MM.1S (cell line): Measurements from ENCODE around the gene VAT1.

Source experiments
- DNase-seq: peaks from one replicate; pipeline ENCODE4 v3.0.0-alpha.2; 2015
- H2AFZ ChIP-seq: fragments of 300-600 bp; sonication (generic); 2 replicates; pipeline ENCODE4 v1.6.0; 2016; ENCODE audit warnings: antibody characterized with exemption, low read length
- H3F3A ChIP-seq: fragments of 300-600 bp; sonication (generic); 2 replicates; pipeline ENCODE4 v1.6.1; 2016; ENCODE audit warnings: mild to moderate bottlenecking, antibody characterized with exemption, low read length, moderate library complexity, mixed read lengths; ENCODE audit not compliant: insufficient read depth
- H3K27ac ChIP-seq: fragments of 300-600 bp; sonication (generic); 2 replicates; pipeline ENCODE4 v1.5.1; 2016; ENCODE audit warnings: mild to moderate bottlenecking, low read length
- H3K27me3 ChIP-seq: fragments of 300-600 bp; sonication (generic); replicated peaks from 2 replicates; pipeline ENCODE4 v1.6.0; 2016; ENCODE audit warnings: low read length; ENCODE audit not compliant: insufficient read depth
- H3K36me3 ChIP-seq: fragments of 300-600 bp; sonication (generic); replicated peaks from 2 replicates; pipeline ENCODE4 v1.6.1; 2016; ENCODE audit warnings: mild to moderate bottlenecking, low read length, mixed read lengths; ENCODE audit not compliant: insufficient read depth
- H3K4me1 ChIP-seq: fragments of 300-600 bp; sonication (generic); 2 replicates; pipeline ENCODE4 v1.6.1; 2016; ENCODE audit warnings: low read length, mixed read lengths
- H3K4me2 ChIP-seq: fragments of 300-600 bp; sonication (generic); 2 replicates; pipeline ENCODE4 v1.6.0; 2016; ENCODE audit warnings: low read depth, low read length
- H3K4me3 ChIP-seq: fragments of 300-600 bp; sonication (generic); 2 replicates; pipeline ENCODE4 v1.5.1; 2016; ENCODE audit warnings: low read length, mixed read lengths
- H3K79me2 ChIP-seq: fragments of 300-600 bp; sonication (generic); 2 replicates; pipeline ENCODE4 v1.6.1; 2016; ENCODE audit warnings: mixed run types, low read length, mixed read lengths
- H3K9ac ChIP-seq: fragments of 300-600 bp; sonication (generic); 2 replicates; pipeline ENCODE4 v1.6.1; 2016; ENCODE audit warnings: low read length, mixed read lengths
- H3K9me2 ChIP-seq: fragments of 300-600 bp; sonication (generic); replicated peaks from 2 replicates; pipeline ENCODE4 v1.6.1; 2016; ENCODE audit warnings: mild to moderate bottlenecking, low read length, mixed read lengths; ENCODE audit not compliant: insufficient read depth
- H3K9me3 ChIP-seq: fragments of 300-600 bp; sonication (generic); replicated peaks from 2 replicates; pipeline ENCODE4 v1.6.1; 2016; ENCODE audit warnings: mild to moderate bottlenecking, low read length, mixed read lengths; ENCODE audit not compliant: insufficient read depth
- H4K20me1 ChIP-seq: fragments of 300-600 bp; sonication (generic); 2 replicates; pipeline ENCODE4 v1.6.1; 2016; ENCODE audit warnings: mild to moderate bottlenecking, low read length, moderate library complexity, mixed read lengths; ENCODE audit not compliant: insufficient read depth
- CTCF ChIP-seq: fragments of 300-600 bp; sonication (generic); IDR thresholded peaks from 2 replicates; pipeline ENCODE4 v1.5.1; 2016; ENCODE audit warnings: antibody characterized with exemption, low read length, mixed read lengths
- EZH2 ChIP-seq: fragments of 300-600 bp; sonication (generic); optimal IDR thresholded peaks from 2 replicates; pipeline ENCODE3; 2017; ENCODE audit warnings: low read depth, mild to moderate bottlenecking, antibody characterized with exemption, low read length, mixed read lengths
- EZH2phosphoT487 ChIP-seq: fragments of 300-600 bp; sonication (generic); IDR thresholded peaks from 2 replicates; pipeline ENCODE4 v1.6.1; 2018; ENCODE audit warnings: antibody characterized with exemption, low read length

VAT1 gene

GRCh38 chr17:42989141-42989540, 33.0 kb downstream of the VAT1 start:
- no peaks in the 10 kb centered on the region for H3K27me3 ChIP-seq
- H3K36me3 ChIP-seq: peaks cover 16% of the 10 kb centered on the region
- no peaks in the 10 kb centered on the region for H3K9me2 ChIP-seq
- H3F3A ChIP-seq: no peaks in the 10 kb centered on the region
- no peaks in the 10 kb centered on the region for H3K4me1 ChIP-seq
- H3K79me2 ChIP-seq: peaks cover 18% of the 10 kb centered on the region
- no peaks in the 10 kb centered on the region for H3K9me3 ChIP-seq
- TF ChIP-seq EZH2phosphoT487 (no peak), CTCF (no peak), EZH2 (no peak)
- no peak overlapping the region for H3K4me2 ChIP-seq
- no peaks in the 10 kb centered on the region for H4K20me1 ChIP-seq
- DNase-seq: no peak
- H3K9ac ChIP-seq: no peak overlapping the region
- H3K27ac ChIP-seq: no peak overlapping the region
- H3K4me3 ChIP-seq: no peak overlapping the region
- no peak overlapping the region for H2AFZ ChIP-seq

GRCh38 chr17:42985225-42985624, 37.0 kb downstream of the VAT1 start:
- H3K79me2 ChIP-seq: peaks cover 46% of the 10 kb centered on the region
- H3K4me1 ChIP-seq: 0 out of 2 replicates have a peak, but pooled peaks cover 4% of the 10 kb centered on the region

GRCh38 chr17:42982266-42982665, 39.9 kb downstream of the VAT1 start:
- H3K9ac ChIP-seq: no peak overlapping the region
- no peaks in the 10 kb centered on the region for H3K9me2 ChIP-seq
- no peak overlapping the region for H3K4me2 ChIP-seq
- H3K9me3 ChIP-seq: no peaks in the 10 kb centered on the region
- H2AFZ ChIP-seq: no peak overlapping the region
- H3K36me3 ChIP-seq: no peaks in the 10 kb centered on the region
- no peak for DNase-seq
- H3K27ac ChIP-seq: no peak overlapping the region
- peaks cover 11% of the 10 kb centered on the region for H3F3A ChIP-seq
- H3K79me2 ChIP-seq: peaks cover 46% of the 10 kb centered on the region
- H4K20me1 ChIP-seq: no peaks in the 10 kb centered on the region
- H3K4me1 ChIP-seq: peaks cover 13% of the 10 kb centered on the region
- no peaks in the 10 kb centered on the region for H3K27me3 ChIP-seq
- H3K4me3 ChIP-seq: no peak overlapping the region
- no peak for TF ChIP-seq EZH2phosphoT487
- TF ChIP-seq CTCF: no peak
- no peak for TF ChIP-seq EZH2

More at GRCh38 chr17:42985225-42985624, 37.0 kb downstream of the VAT1 start:
- H3K9me2 ChIP-seq: no peaks in the 10 kb centered on the region
- H3F3A ChIP-seq: peaks cover 9% of the 10 kb centered on the region
- no peak overlapping the region for H3K9ac ChIP-seq
- H3K27ac ChIP-seq: no peak overlapping the region
- peaks cover 5% of the 10 kb centered on the region; the same call in 1 of the 2 replicates for H3K36me3 ChIP-seq
- no peak overlapping the region for H3K4me2 ChIP-seq
- H2AFZ ChIP-seq: no peak overlapping the region
- TF ChIP-seq CTCF: no peak
- no peak for TF ChIP-seq EZH2phosphoT487
- no peak for TF ChIP-seq EZH2
- H3K4me3 ChIP-seq: no peak overlapping the region
- H3K9me3 ChIP-seq: no peaks in the 10 kb centered on the region
- no peaks in the 10 kb centered on the region for H3K27me3 ChIP-seq
- DNase-seq: no peak
- no peaks in the 10 kb centered on the region for H4K20me1 ChIP-seq
